Breast epithelium (tissue), 3 donors: ENCODE results near the gene RHCG.

Source experiments
- POLR2AphosphoS5 ChIP-seq, 3 donors: sonication (generic); formaldehyde crosslinking; IDR thresholded peaks; one replicate each; pipeline ENCODE4 v1.6.1; 2017; ENCODE audit warnings: antibody characterized with exemption in 3 of 3
- TF ChIP-seq, protein P1 (sequence below), 3 donors: fragments of 450-650 bp; IDR thresholded peaks; one replicate each; pipeline ENCODE4 v1.5.1; 2016 to 2017; ENCODE audit warnings: antibody characterized with exemption in 3 of 3, mild to moderate bottlenecking in 3 of 3, moderate library complexity in 3 of 3

DNA sequence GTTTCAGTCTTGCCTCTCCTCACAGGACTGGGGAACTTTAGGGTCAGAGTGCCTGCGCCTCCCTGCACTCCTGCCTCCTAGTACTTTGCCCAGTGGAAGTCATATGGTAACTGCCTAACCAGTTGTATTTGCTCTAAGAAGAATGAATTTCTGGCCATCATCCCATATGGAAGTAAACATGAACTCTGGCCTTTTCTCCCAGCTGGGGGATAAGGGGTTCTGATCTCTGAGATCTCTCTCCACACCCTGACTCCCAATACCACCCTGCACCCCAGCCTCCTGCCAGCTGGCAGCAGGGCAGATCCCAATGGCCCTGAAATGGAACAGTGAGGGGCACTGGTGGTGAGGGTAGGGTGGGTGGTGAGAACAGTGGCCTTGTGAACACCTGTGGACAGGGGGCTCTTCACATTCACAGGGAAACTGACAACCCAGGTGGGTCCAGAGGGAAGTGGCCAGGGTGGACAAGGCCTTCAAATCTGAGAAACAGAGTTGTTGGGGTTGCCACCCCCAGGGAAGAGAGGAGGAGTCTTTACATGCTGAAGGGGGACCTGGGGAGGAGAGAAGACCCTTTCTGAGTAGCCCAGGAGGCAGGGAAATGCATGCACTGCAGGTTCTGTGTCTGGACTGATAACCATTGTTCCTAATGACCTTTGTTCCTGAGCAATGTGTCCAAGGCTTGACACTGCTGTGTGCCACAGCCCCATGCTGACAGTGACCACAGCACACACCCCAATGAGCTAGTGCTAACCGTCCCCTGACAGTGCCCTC lies 36.9 kb downstream of the RHCG start:
- TF ChIP-seq, protein P1, sequence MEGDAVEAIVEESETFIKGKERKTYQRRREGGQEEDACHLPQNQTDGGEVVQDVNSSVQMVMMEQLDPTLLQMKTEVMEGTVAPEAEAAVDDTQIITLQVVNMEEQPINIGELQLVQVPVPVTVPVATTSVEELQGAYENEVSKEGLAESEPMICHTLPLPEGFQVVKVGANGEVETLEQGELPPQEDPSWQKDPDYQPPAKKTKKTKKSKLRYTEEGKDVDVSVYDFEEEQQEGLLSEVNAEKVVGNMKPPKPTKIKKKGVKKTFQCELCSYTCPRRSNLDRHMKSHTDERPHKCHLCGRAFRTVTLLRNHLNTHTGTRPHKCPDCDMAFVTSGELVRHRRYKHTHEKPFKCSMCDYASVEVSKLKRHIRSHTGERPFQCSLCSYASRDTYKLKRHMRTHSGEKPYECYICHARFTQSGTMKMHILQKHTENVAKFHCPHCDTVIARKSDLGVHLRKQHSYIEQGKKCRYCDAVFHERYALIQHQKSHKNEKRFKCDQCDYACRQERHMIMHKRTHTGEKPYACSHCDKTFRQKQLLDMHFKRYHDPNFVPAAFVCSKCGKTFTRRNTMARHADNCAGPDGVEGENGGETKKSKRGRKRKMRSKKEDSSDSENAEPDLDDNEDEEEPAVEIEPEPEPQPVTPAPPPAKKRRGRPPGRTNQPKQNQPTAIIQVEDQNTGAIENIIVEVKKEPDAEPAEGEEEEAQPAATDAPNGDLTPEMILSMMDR (IDR thresholded peaks at IDR 0.05), result no peak
- TF ChIP-seq POLR2AphosphoS5 (IDR thresholded peaks at IDR 0.05), result no peak
